ENCODE results near the gene TMEM138. TPM values are rescaled to one million over a fixed set of nuclear protein-coding genes. Genes with fewer than 3 reads are reported as not detected.

Gene TMEM138
- total RNA-seq, 1 donor from 2014 or later = 49.2 TPM

GRCh38 chr11:61416941-61417340 lies 54.8 kb downstream of the TMEM138 start:
- no peak for DNase-seq (ENCODE audit: low spot score in 2 of 2, unreplicated experiment in 2 of 2)
- H3K36me3 Mint-ChIP-seq = peaks cover 54% of the 10 kb centered on the region
- H3K4me3 Mint-ChIP-seq = no peak overlapping the region
- TF ChIP-seq, protein P1, sequence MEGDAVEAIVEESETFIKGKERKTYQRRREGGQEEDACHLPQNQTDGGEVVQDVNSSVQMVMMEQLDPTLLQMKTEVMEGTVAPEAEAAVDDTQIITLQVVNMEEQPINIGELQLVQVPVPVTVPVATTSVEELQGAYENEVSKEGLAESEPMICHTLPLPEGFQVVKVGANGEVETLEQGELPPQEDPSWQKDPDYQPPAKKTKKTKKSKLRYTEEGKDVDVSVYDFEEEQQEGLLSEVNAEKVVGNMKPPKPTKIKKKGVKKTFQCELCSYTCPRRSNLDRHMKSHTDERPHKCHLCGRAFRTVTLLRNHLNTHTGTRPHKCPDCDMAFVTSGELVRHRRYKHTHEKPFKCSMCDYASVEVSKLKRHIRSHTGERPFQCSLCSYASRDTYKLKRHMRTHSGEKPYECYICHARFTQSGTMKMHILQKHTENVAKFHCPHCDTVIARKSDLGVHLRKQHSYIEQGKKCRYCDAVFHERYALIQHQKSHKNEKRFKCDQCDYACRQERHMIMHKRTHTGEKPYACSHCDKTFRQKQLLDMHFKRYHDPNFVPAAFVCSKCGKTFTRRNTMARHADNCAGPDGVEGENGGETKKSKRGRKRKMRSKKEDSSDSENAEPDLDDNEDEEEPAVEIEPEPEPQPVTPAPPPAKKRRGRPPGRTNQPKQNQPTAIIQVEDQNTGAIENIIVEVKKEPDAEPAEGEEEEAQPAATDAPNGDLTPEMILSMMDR (IDR thresholded peaks at IDR 0.05; ENCODE audit: unreplicated experiment) = no peak
- H3K4me1 Mint-ChIP-seq = peaks cover 3% of the 10 kb centered on the region
- H3K27ac Mint-ChIP-seq = no peak overlapping the region
- no peaks in the 10 kb centered on the region for H3K9me3 Mint-ChIP-seq
- H3K27me3 Mint-ChIP-seq (ENCODE audit: low read depth) = no peaks in the 10 kb centered on the region

- H3K27ac Mint-ChIP-seq = no peak overlapping the region
- peaks cover 3% of the 10 kb centered on the region for H3K4me1 Mint-ChIP-seq
- H3K4me3 Mint-ChIP-seq = no peak overlapping the region
- no peaks in the 10 kb centered on the region for H3K27me3 Mint-ChIP-seq (ENCODE audit: low read depth)
- no peak for DNase-seq (ENCODE audit: low spot score in 2 of 2, unreplicated experiment in 2 of 2)
- TF ChIP-seq, protein P1 (IDR thresholded peaks at IDR 0.05; ENCODE audit: unreplicated experiment) = no peak
- no peaks in the 10 kb centered on the region for H3K9me3 Mint-ChIP-seq
- peaks cover 54% of the 10 kb centered on the region for H3K36me3 Mint-ChIP-seq
These were observed 55.5 kb downstream of the TMEM138 start for GRCh38 chr11:61417670-61418069.

- H3K4me1 Mint-ChIP-seq = peaks cover 3% of the 10 kb centered on the region
- H3K36me3 Mint-ChIP-seq = peaks cover 54% of the 10 kb centered on the region
- no peak for DNase-seq (ENCODE audit: low spot score in 2 of 2, unreplicated experiment in 2 of 2)
- TF ChIP-seq, protein P1 (IDR thresholded peaks at IDR 0.05; ENCODE audit: unreplicated experiment) = no peak
- no peak overlapping the region for H3K27ac Mint-ChIP-seq
- H3K4me3 Mint-ChIP-seq = no peak overlapping the region
- no peaks in the 10 kb centered on the region for H3K9me3 Mint-ChIP-seq
- H3K27me3 Mint-ChIP-seq (ENCODE audit: low read depth) = no peaks in the 10 kb centered on the region
These were observed 56.0 kb downstream of the TMEM138 start for GRCh38 chr11:61418136-61418535.

Other genes starting within 250 kb of the TMEM138 start
- gene VPS37C, start 200.9 kb upstream of the TMEM138 start, total RNA-seq = 24.8 to 29.1 TPM (median 26.5 TPM) in 3 replicates
- not detected in 3 replicates for gene PGA3, start 158.9 kb upstream of the TMEM138 start, total RNA-seq
- gene PGA4, start 140.0 kb upstream of the TMEM138 start, total RNA-seq = not detected in 3 replicates
- gene PGA5, start 121.2 kb upstream of the TMEM138 start, total RNA-seq = not detected in 3 replicates
- 6.2 to 8.7 TPM (median 8.2 TPM) in 3 replicates for gene VWCE, start 67.1 kb upstream of the TMEM138 start, total RNA-seq
- 253 to 266 TPM (median 263 TPM) in 3 replicates for gene DDB1, start 29.3 kb upstream of the TMEM138 start, total RNA-seq
- gene TKFC, start 29.1 kb upstream of the TMEM138 start, total RNA-seq = 74.0 to 83.6 TPM (median 75.8 TPM) in 3 replicates
- 26.3 to 31.8 TPM (median 28.0 TPM) in 3 replicates for gene CYB561A3, start 492 bp upstream of the TMEM138 start, total RNA-seq
- 22.2 to 26.1 TPM (median 22.5 TPM) in 3 replicates for gene TMEM216, start 30.2 kb downstream of the TMEM138 start, total RNA-seq
- 107 to 116 TPM (median 112 TPM) in 3 replicates for gene CPSF7, start 67.6 kb downstream of the TMEM138 start, total RNA-seq
- 36.1 to 38.9 TPM (median 38.0 TPM) in 3 replicates for gene SDHAF2, start 67.8 kb downstream of the TMEM138 start, total RNA-seq
- 0.09 to 0.16 TPM (median 0.11 TPM) in 3 replicates for gene LRRC10B, start 146.4 kb downstream of the TMEM138 start, total RNA-seq
- gene SYT7, start 218.7 kb downstream of the TMEM138 start, total RNA-seq = 7.6 to 9.4 TPM (median 8.3 TPM) in 3 replicates